Stimulated activated CD4-positive, alpha-beta T cell treated with anti-CD3 and anti-CD28 coated beads, Interleukin-2, amount 100 ng/mL, for 48 hours (primary cell): ENCODE data around the gene MIEF1.

Experiments
- DNase-seq, 2 donors: peaks; one replicate each; pipeline ENCODE4 v3.0.0-alpha.2; 2020

MIEF1 gene

DNA sequence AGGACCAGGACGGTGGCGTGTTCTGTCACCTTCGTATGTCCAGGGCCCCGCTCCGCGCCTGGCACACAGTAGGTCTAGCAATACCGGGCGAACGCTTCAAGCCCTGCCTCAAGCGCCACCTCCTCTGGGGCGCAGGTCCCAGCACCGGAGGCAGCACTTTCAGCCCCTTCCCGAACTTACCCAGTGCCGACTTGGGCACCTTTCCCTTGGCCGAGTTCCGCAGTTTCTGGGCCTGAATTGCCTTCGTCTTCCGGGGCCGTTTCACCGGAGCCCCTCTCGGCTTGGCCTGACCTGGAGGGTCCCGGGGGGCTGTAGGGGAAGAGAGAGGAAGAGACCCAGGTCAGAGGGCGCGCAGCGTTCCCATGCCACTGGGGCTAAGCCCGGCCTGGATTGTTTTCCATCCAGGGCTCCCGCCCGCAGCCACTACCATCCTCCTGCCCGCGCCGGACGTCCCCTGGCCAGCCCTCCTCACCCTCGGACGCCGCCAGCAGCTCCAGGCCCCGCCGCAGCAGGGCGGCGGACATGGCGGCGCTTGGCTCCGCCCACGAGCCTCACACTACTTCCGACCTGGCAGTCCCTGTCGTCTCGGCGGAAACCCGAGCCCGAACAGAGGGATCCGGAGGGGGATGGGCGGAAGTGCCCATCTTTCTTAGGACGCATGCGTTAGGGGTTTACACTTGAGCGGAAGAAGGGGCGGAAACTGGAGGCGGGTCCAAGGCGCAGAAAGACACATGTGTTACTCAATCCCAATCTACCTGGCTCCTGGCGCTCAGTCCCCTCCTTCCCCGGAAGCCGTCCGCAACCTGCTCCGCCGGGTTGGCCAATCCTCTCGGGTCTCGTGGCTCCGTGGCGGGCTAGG, 30.4 kb downstream of the MIEF1 start, which contains the start of gene RPS19BP1:
TSS of gene RPS19BP1 (minus strand) at position 534 of the 859 bp plus-strand sequence. CDS start at position 524, 10 bp downstream.
- DNase-seq = peak; percentile 97 to 99

DNA sequence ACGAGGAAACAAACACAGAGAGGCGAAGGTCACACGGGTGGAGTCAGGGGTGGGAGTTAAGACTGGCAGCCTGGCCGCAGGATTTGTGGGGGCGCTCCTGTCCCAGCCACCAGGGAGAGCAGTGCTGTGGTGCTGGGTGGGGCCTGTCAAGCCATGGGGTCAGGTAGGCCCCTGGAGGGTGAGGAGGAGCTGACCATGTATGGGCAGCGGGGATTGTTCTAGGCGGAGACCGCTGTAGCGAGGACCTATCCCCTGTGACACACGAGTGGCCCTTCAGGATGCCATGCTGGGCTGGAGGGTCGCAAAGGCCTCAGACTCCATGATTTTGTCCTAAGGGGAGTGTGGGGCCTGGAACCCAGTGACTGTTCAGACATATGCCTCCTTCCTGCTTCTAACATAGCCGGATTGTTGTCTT, 32.0 kb downstream of the MIEF1 start:
- DNase-seq = no peak

DNA sequence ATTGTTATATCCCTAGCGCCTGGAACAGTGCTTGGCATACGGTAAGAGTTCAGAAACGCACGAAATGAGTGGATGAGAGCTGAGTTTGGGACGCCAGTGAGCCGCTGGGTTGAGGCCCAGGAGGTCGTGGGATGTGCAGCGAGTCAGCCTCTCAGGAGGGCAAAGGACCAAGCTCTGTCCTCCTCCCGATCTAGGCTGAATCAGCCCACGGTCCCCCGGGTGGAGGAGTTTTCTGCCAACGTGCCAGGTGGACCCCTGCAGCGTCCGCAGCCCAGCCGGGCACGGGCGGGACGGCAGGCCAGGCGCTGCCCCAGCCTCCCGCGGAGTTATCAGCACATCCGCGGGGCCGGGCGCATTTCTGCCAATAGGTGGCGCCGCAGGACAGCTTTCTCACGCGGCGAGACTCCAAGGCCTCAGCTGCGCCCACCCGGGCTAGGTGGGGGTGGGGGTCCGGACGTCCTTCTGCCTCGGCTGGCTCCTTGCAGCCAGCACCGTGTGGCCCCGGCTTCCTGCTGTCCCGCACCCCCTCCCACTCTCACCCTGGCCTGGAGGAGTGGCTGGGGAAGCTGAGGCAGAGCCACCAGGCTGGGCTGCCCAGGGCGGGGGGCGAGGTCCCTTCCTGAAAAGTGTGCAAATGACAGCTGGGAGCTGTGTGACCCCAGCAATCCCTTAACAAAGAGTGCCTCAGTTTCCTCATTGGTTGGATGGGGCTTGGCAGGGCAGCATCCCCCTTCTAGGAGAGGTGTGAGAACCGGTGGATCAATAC, 32.7 kb downstream of the MIEF1 start:
- peak; percentile 87 to 89 for DNase-seq

DNA sequence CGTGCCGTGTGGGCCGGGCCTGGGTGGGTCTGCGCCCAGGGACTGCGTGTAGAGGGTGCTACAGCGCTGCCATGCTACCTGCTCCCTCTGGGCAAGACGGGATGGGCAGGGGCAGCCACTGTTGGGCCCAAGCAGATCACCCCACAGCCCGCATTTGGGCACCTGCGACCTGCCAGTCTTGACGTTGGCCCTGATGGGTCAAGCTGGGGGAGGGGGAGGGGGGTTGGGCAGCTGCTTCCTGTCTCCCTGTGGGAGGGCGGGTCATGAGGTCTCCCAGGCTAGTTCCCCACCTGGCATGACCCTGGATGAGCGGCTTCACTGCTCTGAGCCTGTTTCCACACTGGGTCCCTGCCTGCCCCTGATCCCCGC, 33.3 kb downstream of the MIEF1 start:
- no peak for DNase-seq

DNA sequence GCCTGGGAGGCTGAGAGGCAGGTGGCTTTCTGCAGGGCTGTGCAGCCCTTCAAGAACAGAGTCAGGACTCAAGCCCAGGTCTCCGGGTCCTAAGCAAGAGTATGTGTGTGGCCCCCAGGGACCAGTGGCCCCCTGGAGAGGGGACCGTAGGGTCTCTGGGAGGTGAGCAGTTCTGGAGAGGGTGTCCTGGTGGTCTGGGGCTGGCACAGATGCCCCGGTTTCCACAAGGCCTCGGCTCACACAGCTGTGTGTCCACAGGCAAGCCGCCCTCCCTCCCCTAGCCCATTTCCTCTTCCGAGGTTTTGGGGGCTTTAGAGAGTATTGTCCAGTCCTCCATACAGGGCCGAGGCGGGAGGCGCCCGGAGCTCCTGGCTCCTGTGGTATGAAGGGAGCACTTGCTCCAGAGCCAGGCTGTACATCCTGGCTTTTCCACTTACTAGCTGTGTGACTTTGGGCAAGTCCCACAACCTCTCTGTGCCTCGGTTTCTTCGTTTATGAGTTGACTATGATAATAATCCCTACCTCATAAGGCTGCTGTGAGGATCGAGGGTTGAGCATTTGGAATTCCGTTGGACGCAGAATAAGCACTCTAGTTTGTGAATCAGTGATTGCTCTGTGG, 33.9 kb downstream of the MIEF1 start:
- DNase-seq = no peak

DNA sequence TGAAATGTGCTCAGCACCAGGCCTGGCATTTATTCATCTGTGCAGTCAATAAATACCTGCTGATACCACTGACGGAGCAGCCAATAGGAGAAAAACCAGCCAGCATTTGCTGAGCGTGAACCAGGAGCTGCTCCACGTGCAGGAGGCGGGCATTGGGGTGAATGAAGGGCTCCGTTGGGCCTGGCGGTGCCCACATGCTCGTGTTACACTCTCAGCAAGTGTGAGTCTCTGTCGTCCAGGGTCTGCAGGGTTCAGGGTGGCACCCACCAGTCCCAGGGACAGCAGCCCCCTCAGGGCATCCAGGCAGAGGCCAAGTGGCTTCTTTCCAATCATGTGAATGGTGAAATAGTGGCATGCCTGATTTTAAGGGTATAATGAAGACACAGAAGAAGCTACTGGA, 34.6 kb downstream of the MIEF1 start:
- no peak for DNase-seq

DNA sequence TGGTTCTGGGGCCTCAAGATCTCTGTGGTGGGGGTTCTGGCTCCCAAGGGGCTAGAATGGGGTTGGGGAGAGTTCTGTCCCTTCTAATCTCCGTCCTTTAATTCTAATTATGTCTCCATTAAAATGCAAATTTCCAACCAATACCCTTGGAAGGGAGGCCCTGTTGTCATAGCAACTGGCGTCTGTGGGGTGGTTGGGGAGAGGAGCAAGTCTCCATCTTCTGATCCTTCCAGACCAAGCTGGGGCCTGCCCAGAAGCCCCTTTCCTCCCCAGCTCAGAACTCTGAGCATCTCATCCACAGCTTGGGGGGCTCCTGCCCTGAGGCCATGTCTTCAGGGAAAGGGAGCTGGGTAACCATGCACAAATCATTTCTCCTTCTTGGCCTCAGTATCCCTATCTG, 35.9 kb downstream of the MIEF1 start:
- DNase-seq = no peak

DNA sequence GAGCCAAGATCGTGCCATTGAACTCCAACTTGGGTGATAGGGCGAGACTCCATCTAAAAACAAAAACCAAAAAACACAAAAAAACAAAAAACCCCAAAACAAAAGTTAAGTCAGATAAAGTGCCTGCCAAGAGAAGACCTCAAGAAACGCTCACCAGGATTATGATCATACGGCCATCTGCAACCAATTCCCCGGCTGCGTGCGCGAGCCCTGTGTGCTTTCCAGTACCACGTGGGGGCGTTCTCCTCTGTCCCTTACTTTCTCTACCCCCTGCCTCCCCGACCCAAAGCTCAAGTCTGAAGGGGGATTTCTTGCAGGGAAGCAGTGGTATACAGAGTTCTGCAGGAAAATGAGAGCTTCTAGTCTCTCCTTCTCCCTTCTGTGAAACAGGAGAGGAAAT, 41.0 kb downstream of the MIEF1 start:
- DNase-seq = no peak

DNA sequence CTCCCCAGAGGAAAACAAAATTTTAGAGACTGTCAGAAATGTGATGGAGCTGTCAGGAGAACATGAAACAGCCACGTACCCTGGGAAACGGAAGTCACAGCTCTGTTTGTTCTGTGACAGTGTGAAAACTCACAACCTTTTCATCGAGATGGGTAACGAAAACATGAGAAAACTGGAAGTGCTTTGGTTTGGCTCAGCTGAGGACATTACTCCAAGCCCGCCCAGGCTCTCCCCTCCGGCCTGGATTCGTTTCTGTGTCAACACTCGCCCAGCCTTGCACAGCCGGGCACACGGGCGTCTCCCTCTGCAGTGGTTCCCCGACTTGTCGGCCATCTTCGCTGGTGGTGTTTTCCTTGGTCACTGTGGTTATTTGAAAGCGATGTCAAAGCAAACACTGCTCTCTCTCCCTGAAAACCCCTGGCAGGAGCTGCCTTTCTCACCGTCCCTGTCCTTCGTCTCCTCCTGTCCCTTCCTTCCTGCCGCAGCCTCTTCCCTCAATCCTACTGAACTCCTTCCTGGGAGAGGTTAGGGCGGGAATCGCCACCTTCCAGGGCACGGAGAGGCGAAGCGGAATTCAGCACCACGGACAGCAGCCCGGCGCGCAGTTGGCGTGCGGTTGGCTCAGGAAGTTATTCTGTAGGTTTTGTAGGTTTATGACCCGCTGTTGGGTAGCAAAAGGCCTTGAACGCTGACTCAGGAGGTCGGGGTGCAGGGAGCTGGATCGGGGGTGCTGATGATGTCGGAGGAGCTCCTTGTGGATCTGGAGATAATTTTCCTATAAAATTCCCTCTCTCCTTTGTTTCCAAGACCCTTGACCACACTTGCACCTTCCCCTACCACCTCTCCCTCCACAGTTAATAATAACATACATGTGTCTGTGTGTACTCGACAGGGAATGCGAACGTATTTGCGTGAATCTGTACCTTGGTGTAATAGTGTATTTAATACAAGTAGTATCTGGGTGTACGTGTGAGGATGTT, 43.6 kb downstream of the MIEF1 start:
- peak in 1 of 2 donors; percentile 68 for DNase-seq

DNA sequence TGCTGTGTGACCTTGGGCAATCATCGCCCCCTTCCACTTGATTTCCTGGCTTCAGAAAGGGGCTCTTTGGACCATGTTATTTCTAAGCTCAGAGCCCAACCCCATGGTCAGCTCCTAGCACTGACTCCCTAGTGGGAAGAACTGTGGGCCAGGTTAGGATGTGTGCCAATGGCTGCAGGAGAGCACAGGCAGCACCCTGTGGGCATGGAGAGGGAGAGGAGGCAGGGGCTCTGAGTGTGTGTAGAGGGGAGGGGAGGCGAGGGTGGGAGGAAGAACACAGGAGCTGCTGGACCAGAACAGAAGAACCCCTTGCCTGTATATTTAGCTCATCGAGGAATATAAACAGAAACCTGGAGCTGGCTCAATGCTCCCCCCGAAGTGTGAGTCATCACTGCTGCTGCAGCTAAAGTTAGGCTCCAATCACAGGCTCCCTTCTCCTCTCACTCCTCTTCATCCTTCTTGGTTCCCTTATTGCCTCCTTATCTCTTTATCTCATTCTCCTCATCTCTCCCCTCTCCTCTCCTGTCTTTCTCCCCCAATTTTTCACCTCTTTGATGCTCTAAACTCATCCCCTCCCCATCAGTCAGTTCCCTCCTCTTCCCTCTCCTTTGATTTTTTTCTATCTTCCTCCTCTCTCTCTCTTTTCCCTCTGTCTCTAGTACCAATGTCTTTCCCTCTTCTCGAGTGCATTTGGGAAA, 44.9 kb downstream of the MIEF1 start:
- no peak for DNase-seq

DNA sequence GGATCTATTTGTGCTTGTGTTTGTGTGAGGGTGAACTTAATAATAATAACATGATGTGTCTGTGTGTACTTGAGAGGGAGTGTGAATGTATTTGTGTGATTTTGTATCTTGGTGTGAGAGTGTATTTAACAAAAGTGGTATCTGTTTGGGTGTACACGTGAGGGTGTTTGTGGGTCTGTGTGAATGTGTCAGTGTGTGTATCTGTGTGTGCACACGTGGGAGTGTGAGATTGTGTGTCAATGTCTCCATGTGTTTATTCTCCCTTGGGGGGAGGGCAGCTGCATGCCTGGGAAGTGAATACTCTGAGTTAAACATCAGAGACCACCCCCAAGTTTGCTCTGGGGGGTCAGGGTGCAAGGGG, 45.5 kb downstream of the MIEF1 start:
- no peak for DNase-seq

DNA sequence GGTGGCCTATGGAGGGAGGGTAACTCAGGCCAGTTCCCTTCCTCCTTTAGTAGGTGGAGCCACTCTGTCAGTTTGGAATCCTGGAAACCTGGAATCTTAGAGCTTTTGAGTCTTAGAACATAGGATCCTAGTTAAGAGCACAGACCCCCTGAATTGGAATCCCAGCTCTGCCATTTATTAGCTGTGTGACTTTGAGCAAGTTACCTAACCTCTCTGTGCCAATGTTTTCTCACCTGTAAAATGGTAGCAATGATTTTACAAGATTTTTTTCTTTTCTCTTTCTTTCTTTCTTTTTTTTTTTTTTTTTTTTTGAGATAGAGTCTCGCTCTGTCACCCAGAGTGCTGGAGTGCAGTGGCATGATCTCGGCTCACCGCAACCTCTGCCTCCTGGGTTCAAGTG, 51.3 kb downstream of the MIEF1 start:
- DNase-seq = no peak

DNA sequence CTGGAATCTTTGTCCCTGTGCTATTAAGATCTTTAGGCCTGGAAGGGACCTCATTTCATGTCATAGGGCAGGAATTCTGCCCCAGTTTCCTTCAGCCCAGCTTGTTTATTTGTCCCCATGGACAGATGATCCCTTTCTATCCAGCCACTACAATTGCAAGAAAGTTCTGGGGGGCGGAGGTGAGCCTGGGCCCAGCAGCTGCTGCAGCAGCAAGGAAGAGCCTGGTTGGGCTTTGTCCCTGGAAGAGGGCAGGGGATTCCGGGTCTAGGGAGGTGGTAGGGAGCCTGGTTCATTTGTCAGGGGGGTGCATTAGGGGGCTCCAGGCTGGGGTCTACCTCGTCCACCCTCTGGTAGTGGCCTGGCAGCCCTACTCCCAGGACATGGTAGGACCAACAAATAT, 52.1 kb downstream of the MIEF1 start:
- no peak for DNase-seq

DNA sequence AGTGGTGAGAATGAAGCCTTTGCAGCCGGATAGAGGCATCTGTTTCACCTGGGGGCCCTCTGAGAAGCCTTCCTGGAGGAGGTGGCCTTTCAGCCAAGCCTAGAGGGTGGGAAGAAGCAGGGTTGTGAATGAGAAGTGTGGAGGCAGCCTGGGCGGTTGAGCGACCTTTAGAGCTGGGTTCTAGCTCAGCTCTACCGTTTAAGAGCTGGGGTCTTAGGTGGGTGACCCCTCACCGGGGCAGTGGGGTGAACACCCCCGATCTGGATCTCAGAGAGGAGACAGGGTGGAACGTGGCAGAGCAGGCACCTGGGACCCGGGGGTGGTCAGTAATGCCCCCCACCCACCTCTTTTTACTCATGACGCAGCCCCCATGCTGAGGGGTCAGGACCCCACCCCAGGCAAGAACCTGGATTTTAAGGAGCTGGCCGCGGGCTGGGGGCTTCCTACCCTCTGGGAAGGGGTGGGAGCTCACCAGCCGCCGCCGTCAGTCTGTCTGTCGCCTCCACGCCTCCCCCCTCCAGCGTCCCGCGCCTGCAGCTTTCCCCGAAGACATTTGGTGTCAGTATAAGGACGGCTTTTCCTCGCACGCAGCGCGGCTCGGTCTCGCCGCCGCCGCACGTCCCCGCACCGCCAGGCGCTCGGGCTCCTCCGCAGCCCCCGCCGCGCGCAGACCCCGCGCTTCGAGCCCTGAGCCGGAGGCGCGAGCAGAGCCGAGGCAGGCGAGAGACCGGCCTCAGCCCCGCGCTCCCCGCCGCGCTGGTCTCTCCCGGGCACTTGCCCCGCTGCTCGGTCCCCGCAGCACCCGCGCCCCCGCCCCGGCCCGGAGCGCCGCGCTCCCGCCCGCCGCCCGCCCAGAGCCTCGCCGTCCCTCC, 55.1 kb downstream of the MIEF1 start:
- peak; percentile 23 for DNase-seq

DNA sequence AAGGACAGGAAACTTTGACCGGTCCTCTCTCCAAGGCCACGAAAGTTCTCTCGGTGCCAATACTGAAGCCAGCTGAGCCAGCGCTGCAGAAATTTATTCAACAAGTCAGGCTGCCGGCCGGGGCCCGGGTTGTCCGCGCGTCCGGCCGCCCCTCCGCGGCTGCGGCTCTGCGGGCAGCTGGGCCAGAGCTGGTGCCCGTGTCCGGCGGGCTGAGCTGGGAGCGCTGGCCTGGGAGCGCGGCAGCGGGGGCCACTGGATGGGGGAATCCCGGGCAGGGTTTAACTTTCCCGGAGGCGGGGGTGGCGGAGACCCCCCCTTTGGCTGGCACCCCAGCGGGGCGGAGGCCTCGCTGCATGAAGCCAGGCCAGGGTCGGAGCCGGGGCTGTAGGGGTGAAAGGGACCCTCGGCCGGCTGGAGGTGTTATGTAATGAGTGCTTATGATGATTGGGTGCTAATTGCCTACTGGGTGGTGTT, 56.2 kb downstream of the MIEF1 start:
- no peak for DNase-seq

DNA sequence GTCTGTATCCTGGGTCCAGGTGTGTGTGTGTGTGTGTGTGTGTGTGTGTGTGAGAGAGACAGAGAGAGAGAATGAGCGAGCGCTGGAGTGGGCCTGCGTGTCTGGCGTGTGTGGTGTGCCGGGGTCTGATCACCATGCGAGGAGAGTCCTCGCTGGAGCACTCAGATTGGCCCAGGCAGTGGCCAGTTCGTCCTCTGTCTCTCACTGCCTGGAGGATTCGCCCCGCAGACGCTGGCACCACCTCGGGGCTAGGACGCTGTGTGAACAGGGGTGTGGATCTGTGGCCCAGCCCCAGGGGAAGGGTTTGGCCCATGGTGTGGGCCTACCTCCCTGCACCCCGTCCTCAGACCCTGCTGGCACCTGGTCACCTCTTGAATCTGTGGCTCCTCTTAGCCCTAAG, 56.9 kb downstream of the MIEF1 start:
- no peak for DNase-seq

DNA sequence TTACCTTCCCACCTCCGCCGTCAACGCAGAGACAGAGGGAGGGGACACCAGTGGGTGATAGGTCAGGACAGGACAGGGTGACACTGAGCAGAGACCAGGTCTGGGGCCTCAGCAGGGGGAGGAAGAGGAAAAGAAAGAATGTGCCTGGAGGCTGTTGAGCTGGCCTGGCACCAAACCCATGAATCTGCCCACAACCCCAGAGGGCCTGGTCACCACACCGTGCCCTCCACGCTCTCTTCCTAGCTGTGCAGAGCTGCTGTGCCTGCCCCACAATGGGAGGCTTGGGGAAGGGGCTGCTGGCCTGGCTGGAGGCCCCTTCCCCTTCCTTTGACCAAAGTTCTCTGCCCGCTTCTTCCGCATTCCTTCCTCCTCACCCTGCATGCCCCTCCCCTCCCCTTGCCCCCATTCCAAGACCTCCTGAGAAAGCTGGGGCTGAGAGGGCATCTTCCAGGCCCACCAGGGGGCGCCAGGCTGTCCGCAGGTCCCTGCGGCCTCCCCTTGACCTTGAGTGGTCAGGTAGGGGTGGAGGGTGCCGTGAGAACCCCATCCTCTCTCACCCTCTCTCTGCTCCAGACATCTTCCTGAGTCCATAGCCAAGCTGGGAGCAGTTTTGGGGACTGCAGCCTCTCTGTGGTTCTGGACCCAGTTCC, 57.5 kb downstream of the MIEF1 start:
- no peak for DNase-seq

DNA sequence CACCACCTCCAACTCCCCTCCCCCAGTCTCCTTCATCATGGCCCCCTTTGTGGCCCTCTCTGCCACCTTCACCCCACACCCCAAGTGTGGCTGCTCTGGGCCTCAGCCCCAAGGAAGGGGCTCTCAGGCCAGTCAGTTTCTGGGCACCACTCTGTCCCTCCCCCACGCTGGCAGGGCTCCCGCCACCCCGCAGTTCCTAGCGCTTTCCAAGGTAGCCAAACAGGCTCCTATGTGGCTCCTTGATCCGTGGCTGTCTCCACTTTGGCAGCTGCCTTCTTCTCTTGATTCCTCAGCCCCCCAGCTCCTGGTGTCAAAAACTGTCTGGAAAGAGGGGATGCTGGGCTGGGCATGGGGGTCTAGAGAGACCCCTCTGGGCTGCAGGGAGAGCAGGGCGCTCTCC, 58.0 kb downstream of the MIEF1 start:
- DNase-seq = no peak

DNA sequence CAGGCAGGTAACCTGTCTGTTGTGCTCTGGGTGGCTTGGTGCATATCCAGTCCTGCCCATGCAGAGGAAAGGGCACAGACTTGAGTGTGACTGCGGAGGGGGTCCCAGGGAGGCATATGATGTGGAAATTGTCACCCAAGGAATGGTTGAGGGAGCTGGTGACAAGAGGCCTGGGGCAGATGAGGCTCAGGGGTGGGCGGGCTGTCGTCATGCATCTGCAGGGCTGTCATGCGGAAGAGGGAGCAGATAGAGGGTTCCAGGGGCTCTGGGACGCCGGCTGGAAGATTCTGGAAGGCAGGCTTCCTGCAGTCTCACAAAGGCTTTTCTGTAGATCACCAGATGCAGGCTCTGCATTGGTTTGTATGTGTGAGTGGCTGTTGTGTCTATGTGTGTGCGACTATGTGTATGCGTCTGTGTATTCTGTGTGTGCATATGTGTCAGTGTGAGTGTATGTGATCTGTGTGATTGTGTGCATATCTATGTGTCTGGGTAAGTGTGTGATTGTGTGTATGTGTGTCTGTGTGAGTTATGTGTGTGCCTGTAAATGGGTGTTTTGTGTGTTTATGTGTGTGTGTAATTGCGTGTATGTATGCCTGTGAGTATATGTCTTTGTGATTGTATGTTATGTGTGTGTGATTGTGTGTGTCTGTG, 60.9 kb downstream of the MIEF1 start:
- no peak for DNase-seq
